NCI-H748 (cell line): ENCODE data around the gene CUBN.

Source experiments
- DNase-seq: peaks from one replicate; lab custom pipeline; 2025; ENCODE audit not compliant: unreplicated experiment; lab: John Stamatoyannopoulos, UW

CUBN gene

DNA sequence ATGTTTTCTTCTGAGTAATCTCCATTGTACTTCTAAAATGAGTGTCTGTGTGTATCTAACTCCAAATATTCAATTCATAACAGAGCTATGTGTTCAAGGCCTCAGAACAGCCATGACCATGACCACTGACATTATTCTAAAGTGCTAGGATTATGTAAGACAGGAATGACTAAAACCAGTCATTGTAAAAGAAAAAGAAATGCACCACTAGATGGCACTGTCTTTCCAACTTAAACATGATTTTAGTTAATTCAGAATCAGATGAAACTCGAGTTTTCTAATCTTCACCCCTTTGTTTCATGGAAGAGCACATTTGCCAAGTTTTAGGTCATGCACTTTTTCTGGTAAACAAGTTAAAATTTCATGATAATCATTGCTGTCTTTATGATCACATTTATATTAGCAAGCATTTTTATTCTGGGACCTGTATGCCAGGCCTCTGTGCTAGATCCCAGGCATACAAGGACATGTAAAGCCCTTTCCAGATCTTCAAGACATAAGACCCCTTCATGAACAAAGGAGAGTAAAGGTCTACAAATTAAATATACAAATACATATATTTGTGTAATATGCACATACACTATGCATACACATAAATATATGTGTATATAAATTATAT is 286.2 kb downstream of the CUBN start:
- DNase-seq = peak; percentile 76

DNA sequence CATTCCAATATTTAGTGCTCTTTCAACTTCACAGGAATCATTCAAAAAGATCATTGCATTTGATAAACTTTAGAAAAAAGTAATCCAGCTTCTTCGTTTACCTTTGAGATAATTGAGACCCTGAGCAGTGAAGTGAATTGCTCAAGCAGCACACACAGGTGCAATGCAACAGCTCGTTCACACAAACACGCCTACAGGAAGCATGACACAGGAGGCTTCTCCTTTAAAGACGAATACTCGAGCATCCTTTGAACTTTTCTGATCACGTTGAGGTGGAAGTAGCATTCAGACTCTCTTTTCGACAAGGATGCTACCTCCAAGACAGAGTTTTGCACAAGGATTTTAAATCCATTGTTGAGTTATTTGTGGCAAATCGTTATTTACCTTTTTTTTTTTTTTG is 294.4 kb downstream of the CUBN start:
- DNase-seq = peak; percentile 14

DNA sequence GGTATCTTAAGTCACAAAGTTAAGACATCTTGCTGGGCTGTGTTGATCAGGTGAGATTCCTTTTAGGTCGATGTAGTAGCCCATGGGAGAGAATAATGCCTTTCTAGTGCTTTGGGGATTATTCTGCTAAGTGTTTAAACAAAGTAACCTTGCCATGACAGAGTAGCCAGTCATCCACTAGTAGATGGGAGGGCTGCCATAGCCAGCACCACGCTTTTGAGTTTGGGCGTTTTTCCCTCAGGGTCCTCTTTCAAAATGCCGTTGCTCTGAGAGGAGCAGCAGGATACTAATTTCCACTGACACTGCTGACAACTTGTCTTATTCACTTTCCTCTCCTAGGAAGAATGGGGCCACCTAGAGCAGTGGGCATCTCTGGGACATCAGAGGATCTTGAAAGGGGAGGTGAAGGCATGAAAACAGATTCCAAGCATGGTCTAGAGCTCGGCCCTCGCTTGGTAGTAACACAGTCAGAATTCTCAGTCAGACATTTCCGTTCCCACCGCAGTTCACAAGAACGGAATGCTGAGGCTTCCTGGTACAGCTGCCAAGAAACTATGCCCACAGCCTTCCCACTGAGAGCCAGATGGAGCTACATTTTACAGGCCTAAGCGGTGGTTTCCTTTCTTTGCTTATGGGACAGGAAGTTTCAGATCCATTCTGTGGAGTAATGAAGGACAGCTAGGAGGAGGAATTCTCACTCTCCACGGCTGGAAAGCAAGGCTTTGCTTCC is 297.1 kb downstream of the CUBN start:
- DNase-seq = no peak

DNA sequence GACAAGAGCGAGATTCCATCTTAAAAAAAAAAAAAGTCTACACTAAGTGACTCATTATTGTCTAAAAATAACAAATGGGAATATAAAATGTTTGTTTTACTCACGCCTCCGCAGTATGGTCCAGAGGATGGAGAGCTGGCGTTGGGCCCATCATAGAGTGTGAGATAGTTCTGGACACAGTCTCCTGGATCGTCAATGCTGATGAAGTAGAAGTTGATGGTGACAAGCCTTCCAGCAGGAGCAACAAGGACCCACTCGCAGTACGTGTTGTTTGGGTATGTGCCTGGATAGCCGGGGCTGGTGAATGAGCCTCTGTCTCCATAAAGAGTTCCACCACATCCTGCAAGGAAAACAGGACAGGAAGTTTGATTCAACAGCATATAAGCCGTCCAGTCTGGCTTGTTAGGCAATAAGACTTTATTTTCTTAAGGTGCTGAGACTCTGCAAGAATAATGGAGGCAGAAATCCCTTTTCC is 300.9 kb downstream of the CUBN start:
- no peak for DNase-seq

DNA sequence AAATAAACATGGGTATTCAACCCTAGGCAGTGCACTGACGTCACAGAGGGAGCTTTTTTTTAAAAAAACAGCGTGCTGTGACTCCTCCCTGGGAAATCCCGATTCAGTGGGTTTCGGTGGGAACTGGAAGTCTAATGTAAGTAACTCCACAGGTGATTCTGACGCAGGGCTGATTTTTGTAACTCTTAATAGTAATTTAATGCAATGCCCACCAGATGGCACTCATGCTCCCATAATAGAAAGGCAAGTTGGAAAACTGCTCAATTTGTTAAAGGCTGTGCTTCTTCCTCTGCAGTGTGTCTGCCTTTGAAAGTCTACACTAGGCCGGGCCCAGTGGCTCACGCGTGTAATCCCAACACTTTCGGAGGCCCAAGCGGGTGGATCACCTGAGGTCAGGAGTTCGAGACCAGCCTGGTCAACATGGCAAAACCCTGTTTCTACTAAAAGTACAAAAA is 301.5 kb downstream of the CUBN start:
- DNase-seq = peak; percentile 80

DNA sequence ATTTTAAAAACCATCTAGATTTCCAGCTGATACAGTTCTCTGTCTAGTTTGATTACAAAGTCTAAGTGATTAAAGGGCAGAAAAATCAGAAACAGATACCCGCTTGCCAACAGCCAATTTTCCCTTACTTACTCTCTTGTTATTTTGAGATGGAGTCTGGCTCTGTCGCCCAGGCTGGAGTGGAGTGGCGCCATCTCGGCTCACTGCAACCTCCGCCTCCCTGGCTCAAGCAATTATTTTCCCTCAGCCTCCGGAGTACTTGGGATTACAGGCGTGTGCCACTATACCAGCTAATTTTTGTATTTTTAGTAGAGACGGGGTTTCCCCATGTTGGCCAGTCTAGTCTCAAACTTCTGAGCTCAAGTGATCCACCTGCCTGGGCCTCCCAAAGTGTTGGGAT is 302.1 kb downstream of the CUBN start:
- DNase-seq = peak; percentile 18

DNA sequence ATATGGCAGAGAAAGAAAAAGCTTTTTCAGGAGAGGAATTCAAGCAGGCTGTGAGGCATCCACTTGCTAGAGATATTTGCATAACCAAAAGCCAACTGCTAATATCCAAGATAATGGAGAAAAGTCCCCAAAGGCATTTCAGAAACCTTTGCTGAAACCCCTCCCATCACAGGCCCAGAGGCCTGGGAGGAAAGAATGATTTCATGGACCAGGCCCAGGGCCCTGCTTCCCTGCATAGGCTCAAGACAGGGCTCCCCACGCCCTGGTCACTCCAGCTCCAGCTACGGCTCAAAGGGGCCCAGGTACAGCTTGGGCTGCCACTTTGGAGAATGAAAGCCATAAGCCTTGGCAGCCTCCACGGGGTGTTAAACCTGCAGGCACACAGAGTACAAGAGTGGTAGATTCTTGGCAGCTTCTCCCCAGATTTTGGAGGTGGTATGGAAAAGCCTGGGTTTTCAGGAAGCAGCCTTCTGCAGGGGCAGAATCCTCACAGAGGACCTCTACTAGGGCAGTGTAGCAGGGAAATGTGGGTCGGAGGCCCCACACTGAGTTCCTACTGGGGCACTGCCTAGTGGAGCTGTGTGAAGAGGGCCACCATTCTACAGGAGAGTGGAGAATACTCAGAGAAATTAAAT is 306.8 kb downstream of the CUBN start:
- no peak for DNase-seq

DNA sequence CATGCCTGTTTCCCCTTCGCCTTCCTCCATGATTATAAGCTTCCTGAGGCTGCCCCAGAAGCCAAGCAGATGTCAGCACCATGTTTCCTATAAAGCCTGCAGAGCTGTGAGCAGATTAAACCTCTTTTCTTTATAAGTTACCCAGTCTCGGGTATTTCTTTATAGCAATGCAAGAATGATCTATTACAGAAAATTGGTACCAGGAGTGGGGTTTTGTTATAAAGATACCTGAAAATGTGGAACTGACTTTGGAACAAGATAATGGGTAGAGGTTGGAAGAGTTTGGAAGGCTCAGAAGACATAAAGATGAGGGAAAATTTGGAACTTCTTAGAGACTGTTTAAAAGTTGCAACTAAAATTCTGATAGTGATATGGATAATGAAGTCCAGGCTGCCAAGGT is 307.6 kb downstream of the CUBN start:
- DNase-seq = no peak

DNA sequence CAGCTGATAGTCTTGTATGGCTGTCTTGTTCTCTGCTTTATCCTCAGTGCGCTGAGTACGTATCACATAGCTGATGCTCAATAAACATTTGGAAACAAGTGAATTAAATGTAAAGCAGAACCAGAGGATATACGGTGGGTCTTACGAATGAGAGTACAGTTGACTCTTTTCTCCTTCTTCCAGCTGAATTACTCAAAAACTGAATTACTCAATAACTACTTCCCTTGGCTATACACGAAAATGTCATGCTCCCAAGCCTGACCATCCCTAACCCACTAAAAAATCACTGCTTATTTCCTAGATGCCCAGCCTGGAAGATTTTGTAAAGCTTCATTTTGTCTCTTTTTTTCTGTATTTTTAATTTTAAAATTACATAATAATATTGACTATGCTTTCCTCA is 309.2 kb downstream of the CUBN start:
- DNase-seq = no peak

DNA sequence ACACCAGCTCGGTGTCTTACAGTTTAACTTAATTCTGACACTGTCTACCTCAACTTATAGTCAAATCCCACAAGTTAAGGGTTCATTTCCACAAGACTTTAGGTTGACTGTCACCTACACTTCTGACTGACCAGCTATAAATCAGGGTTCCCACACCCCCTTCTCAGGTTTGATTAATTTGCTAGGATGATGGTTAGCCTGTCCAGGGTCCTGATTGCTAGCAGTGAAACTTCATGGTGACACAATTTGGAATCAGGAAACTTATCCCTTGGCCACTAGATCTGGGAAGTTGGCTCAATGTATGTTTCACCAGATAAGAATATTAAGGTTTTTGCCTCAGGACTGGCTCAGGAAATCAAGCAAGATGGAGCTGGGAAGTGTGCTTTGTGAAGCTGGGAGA is 309.6 kb downstream of the CUBN start:
- no peak for DNase-seq

DNA sequence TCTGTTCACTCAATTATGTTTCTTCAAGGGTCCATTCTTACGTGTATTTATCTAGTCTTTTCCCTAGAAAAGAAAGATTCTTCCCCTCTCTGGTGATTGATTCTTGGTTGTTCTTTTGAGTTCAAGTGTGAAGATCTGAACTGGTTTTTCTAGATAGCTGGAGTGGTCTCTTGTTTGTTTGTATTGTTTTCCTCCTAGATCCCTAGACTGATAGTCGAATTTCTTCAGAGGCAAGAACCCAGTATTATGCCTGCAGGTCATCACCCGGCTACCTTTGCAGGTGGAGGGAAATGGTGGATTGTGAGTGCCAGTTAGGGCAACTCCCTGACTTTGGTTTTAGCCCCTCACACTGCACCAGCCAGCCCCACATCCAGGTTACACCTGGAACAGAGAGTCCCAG is 310.2 kb downstream of the CUBN start:
- DNase-seq = no peak

DNA sequence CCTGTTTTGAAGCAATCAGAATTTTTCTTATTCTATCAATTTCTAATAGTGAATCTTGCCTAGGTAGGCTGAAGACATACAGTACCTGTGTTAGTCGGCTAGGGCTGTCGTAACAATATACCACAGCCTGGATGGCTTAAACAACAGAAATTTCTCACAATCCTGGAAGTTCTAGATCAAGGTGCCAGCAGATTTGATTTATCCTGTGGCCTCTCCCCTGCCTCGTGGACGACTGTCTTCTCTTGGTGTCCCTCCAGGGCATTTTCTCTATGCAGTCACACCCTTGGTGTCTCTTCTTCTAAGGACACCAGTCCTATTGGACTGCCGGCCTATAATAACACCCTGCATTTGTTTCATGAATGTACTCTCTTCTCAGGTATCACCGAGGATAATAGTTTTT is 310.6 kb downstream of the CUBN start:
- no peak for DNase-seq

DNA sequence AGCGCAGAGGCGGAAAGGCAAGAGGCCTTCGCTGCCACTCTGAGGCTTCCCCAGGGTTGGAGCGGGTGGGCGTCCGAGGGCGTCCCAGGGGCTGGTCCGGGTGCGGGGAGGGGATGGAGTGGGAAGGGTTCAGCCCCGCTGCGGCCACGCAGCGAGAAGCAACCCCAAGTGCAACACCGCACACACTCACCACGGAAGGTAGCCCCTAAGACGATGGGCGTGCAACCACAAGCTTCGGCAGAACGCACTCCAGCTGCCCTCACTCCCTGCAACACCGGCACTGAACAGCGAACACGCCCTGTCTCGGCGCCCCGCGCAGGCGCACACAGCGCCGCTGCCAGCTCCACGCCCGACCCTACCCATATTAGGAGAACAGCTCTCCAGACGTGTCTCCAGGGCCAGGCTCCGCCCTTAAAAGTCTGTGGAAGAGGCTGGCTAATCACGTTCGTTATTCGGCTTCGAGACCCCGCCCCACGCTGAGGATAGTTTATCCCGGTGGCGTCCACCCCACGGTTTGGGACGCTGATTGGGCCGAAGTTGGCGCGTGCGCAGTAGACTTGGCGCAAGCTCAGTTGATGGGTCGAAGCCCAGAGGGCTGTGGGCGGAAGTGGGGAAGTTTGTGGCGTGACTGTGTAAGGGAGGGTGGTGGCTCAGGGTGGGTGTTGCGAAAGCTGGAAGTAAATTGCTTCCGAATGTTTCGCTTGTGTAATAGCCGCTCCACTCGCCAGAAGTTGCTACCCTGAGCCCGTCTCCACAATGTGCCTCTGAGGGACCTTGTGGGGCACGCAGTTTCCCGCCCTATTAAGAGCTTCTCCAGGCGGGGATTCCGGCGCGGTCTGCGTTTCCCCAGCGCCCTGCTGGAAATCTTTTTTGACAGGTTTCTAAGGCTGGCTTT is 312.2 kb downstream of the CUBN start, which contains the start of gene RSU1:
Gene RSU1, minus strand, starts transcription at position 300 of the 895 bp plus-strand sequence. CDS start 343 bp downstream, outside the sequence.
- DNase-seq = peak; percentile 99

DNA sequence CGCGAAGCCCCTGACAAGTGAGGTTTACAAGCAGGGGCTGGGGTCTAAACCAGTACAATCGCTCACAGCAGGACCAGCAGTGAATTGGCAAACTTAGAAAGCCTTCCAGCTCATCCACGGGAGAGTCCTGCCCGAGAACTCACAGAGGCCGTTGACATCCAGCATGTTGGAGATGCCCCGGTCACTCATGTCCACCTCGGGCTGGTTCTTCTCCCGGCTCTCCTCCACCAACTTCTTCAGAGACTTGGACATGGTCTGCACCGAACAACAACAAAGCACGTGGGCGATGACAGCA is 312.8 kb downstream of the CUBN start:
- no peak for DNase-seq

DNA sequence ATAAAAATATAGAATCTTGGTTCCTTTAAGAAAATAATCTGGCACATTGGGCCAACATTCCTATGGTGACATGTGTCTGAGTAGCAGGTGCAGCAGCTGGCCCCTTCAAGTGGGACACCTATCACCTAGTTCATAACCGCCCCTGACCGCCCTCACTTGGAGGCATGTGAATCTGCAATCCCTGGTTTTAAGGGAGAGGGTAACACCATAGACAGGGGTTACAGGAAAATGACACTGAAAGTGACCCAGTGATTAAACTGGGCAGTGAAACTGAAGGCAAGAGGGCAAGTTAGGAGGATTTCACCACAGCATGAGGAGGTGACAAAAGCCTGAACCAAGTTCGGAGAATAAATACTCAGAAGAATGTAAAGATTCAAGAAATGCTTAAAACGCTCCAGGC is 313.4 kb downstream of the CUBN start:
- DNase-seq = no peak

DNA sequence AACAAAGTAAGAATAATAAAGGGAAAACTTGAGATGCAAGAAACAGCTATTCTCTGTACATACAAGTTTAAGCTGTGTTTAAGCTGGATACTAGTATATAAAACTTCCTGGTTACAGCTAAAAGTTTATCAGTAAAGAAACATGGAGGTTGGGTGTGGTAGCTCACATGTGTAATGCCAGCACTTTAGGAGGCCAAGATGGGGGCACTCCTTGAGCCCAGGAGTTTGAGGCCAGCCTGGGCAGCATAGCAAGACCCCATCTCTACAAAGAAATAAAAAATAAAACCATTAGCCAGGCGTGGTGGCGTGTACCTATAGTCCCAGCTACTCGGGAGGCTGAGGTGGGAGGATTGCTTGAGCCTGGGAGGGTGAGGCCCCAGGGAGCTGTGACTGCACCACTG is 315.6 kb downstream of the CUBN start:
- no peak for DNase-seq

DNA sequence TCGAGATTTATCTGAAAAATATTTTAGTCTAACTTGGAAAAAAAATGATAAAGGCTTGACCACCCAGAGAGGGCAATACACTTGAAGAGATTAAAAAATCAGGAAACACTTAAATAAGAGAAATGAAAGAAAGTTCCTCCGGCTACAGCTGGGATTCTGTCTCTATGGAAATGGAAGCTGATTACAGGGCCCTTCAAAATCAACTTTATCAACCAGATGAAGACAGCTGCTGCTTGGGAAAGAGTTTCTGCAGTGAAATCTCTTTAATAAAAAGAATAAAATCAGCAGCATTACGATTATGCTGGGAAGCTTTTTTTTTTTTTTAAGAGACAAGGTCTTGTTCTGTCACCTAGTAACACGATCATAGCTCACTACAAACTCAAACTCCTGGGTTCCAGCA is 316.9 kb downstream of the CUBN start:
- DNase-seq = no peak

DNA sequence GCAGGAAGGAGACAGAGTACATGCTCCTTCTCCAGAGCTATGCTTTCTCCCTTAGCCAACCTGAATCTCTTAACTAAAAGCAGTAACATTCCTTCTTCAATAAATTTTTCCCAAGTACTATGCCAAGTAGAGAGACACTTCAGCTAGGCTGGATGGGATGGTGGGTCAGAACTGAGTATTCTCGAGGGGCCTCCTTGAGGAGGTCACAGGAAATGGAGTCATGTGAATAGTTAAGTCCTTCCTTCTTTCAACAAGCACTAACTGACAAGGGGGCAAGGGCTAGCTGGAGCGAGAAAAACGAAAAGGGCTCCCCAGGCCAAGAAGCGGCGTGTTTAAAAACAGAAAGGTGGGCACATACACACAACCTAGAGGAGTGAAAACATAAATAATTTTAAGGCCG is 317.8 kb downstream of the CUBN start:
- DNase-seq = no peak

DNA sequence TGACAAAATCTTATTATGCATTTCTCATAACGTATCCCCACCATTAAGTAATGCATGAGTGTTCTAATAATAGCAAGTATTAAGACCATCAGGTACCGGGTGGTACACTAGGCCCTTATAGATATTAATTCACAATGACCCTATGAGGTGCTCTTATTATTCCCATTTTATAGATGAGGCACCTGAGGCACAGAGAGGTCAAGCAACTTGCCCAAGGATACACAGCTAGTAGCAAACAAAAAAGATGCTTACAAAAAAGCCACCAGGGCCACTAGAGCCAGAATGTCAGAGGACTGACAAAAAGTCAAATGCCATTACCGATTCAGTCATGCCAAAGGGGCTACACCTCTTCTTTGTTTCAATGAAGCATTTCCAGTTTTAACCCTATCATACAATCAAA is 318.3 kb downstream of the CUBN start:
- DNase-seq = no peak

DNA sequence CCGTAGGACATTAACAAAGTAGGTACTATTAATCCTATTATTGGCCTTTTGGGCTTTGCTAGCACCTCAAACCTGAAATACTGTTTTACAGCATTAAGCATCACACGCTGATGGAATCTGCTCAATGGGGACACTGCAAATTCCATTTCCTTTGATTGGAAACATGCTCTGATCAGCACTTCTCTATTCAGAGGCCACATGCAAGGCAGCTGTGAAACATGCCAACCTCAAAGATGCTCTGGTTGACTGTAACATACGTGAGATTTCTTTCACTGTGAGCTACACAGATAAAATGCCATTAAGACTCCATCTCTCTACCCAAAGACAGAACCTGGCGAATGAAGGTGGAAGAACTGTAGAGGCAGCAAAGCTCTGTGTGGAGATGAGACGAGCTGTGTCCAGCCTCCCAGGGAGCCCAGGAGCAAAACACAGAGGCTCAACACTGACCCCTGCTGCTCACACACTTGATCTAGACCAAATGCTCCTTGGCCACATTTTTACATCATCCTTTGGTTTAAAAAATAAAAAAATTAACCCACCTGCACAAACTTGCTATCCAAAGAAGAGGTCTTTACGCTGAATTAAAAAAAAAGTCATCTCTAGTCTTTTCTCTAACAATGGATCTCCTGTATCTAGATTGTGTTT is 320.4 kb downstream of the CUBN start:
- peak; percentile 54 for DNase-seq

DNA sequence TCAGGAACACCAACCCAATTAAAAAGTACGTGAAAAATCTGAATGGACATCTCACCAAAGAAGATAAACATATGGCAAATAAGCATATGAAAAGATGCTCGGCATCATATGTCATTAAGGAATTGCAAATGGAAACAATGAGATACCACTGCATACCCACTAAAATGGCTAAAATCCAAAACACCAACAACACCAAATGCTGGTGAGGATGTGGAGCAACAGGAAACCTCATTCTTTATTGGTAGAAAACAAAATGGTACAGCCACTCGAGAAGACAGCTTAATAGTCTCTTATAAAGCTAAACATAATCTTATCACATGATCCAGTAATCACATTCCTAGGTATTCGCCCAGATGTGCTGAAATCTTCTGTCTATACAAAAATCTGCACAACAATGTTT is 325.5 kb downstream of the CUBN start:
- no peak for DNase-seq
